Pons (tissue), 1 donor: ENCODE measurements around the gene ZNF846.
"Not testable (repeated sequence)": the region's sequence is repeated elsewhere in the genome, so short reads cannot be mapped to it uniquely, and the experiment has no call there.

Experiments used
- DNase-seq: peaks from one replicate; pipeline ENCODE4 v3.0.0-alpha.2; 2016; ENCODE audit warnings: low spot score

Gene ZNF846

GRCh38 chr19:9784163-9784496 lies 15.6 kb upstream of the ZNF846 start:
- not testable (repeated sequence) for DNase-seq

GRCh38 chr19:9782338-9782737 lies 13.8 kb upstream of the ZNF846 start:
- no peak for DNase-seq

- no peak for DNase-seq
These were observed 10.7 kb downstream of the ZNF846 start for GRCh38 chr19:9757544-9758501.

GRCh38 chr19:9752701-9753443 lies 15.7 kb downstream of the ZNF846 start:
- no peak for DNase-seq

GRCh38 chr19:9751446-9751845 lies 17.1 kb downstream of the ZNF846 start:
- DNase-seq = no peak

- no peak for DNase-seq
These were observed 26.9 kb downstream of the ZNF846 start for GRCh38 chr19:9741476-9742171.

GRCh38 chr19:9735986-9736385 lies 32.6 kb downstream of the ZNF846 start:
- DNase-seq = no peak

GRCh38 chr19:9730056-9730455 lies 38.5 kb downstream of the ZNF846 start:
- not testable (repeated sequence) for DNase-seq

- peak; percentile 8 for DNase-seq
These were observed 39.4 kb downstream of the ZNF846 start for GRCh38 chr19:9729162-9729561.

- DNase-seq = no peak
These were observed 40.9 kb downstream of the ZNF846 start for GRCh38 chr19:9727644-9728043.

GRCh38 chr19:9725508-9726201 lies 42.9 kb downstream of the ZNF846 start:
- not testable (repeated sequence) for DNase-seq

GRCh38 chr19:9724157-9724556 lies 44.4 kb downstream of the ZNF846 start:
- no peak for DNase-seq

- DNase-seq = peak; percentile 42
These were observed 46.7 kb downstream of the ZNF846 start for GRCh38 chr19:9721861-9722260.

- no peak for DNase-seq
These were observed 48.0 kb downstream of the ZNF846 start for GRCh38 chr19:9720541-9720940.

- no peak for DNase-seq
These were observed 56.7 kb downstream of the ZNF846 start for GRCh38 chr19:9711815-9712214.

- DNase-seq = peak; percentile 75
These were observed 59.2 kb downstream of the ZNF846 start for GRCh38 chr19:9709305-9709704.

- DNase-seq = no peak
These were observed 62.7 kb downstream of the ZNF846 start for GRCh38 chr19:9705836-9706235.

GRCh38 chr19:9702186-9702585 lies 66.4 kb downstream of the ZNF846 start:
- DNase-seq = no peak
